GM23248 (cell line): ENCODE data around the gene SAXO2. TPM values are rescaled to one million over a fixed set of nuclear protein-coding genes. Genes with fewer than 3 reads are reported as not detected.
"Not testable (repeated sequence)": the region's sequence is repeated elsewhere in the genome, so short reads cannot be mapped to it uniquely, and the experiment has no call there.

Experiments
- DNase-seq: peaks from one replicate; pipeline ENCODE4 v3.0.0-alpha.2; 2015
- H2AFZ ChIP-seq: fragments of 200-600 bp; sonication (generic); 2 replicates; pipeline ENCODE4 v1.6.1; 2016; ENCODE audit warnings: antibody characterized with exemption
- H3F3A ChIP-seq: fragments of 200-600 bp; sonication (generic); 2 replicates; pipeline ENCODE4 v1.6.1; 2016; ENCODE audit warnings: mild to moderate bottlenecking, antibody characterized with exemption, mixed run types; ENCODE audit not compliant: insufficient read depth
- H3K27ac ChIP-seq: fragments of 200-600 bp; sonication (generic); 2 replicates; pipeline ENCODE4 v1.5.1; 2016; ENCODE audit warnings: mild to moderate bottlenecking
- H3K27me3 ChIP-seq: fragments of 200-600 bp; sonication (generic); replicated peaks from 2 replicates; pipeline ENCODE4 v1.6.1; 2016; ENCODE audit warnings: mild to moderate bottlenecking; ENCODE audit not compliant: insufficient read depth
- H3K36me3 ChIP-seq: fragments of 200-600 bp; sonication (generic); 2 replicates; pipeline ENCODE4 v1.6.1; 2016; ENCODE audit warnings: low read depth, mild to moderate bottlenecking
- H3K4me1 ChIP-seq: fragments of 200-600 bp; sonication (generic); 2 replicates; pipeline ENCODE4 v1.6.1; 2016; ENCODE audit warnings: mild to moderate bottlenecking; ENCODE audit not compliant: insufficient read depth
- H3K4me2 ChIP-seq: fragments of 200-600 bp; sonication (generic); one replicate; pipeline ENCODE4 v1.6.1; 2016; ENCODE audit warnings: mild to moderate bottlenecking; ENCODE audit not compliant: unreplicated experiment
- H3K4me3 ChIP-seq: fragments of 200-600 bp; sonication (generic); 2 replicates; pipeline ENCODE4 v1.5.1; 2016; ENCODE audit warnings: mild to moderate bottlenecking
- H3K79me2 ChIP-seq: fragments of 200-600 bp; sonication (generic); 2 replicates; pipeline ENCODE4 v1.6.1; 2016; ENCODE audit warnings: mild to moderate bottlenecking; ENCODE audit not compliant: insufficient read depth
- H3K9ac ChIP-seq: fragments of 200-600 bp; sonication (generic); 2 replicates; pipeline ENCODE4 v1.6.1; 2016; ENCODE audit warnings: mild to moderate bottlenecking
- H3K9me2 ChIP-seq: fragments of 200-600 bp; sonication (generic); 2 replicates; pipeline ENCODE4 v1.6.1; 2016; ENCODE audit warnings: mixed run types, mild to moderate bottlenecking, moderate library complexity; ENCODE audit not compliant: insufficient read depth
- H3K9me3 ChIP-seq: fragments of 200-600 bp; sonication (generic); one replicate; pipeline ENCODE4 v1.6.1; 2017; ENCODE audit warnings: low read depth
- H4K20me1 ChIP-seq: fragments of 200-600 bp; sonication (generic); 2 replicates; pipeline ENCODE4 v1.6.0; 2016; ENCODE audit not compliant: insufficient read depth
- EZH2 ChIP-seq: fragments of 200-600 bp; sonication (generic); IDR thresholded peaks from 2 replicates; pipeline ENCODE4 v1.6.1; 2018; ENCODE audit warnings: antibody characterized with exemption, mild to moderate bottlenecking; ENCODE audit not compliant: insufficient read depth, poor library complexity, severe bottlenecking
- EZH2phosphoT487 ChIP-seq: fragments of 200-600 bp; sonication (generic); IDR thresholded peaks from 2 replicates; pipeline ENCODE4 v1.6.1; 2018; ENCODE audit warnings: antibody characterized with exemption, moderate library complexity, mild to moderate bottlenecking, low read depth; ENCODE audit not compliant: insufficient read depth
- WGBS, 2 experiments: methylation state at CpG; one replicate each; pipeline ENCODE4 v1.1.6; 2015 to 2017; ENCODE audit warnings: low lambda C conversion rate in 2 of 2, low coverage in 1 of 2; ENCODE audit errors: missing lambda C conversion rate in 2 of 2; 5-methylcytosine and 5-hydroxymethylcytosine counted together
- in situ Hi-C: fragments of 300-500 bp; cut with MboI; formaldehyde crosslinking; loops from 2 replicates; pipeline ENCODE4 v1.15.0; 2020
- polyA plus RNA-seq: library from polyadenylated mRNA; unstranded; fragments of >200 nt; fragmentation: Nextera tagmentation; extraction: Ambion mirVana; gene quantifications from 2 replicates; pipeline ENCODE4 v1.2.1, GENCODE V29; 2016
- total RNA-seq: library from RNA; depleted of rRNA; stranded (reverse); fragments of >200 nt; shearing (Covaris generic); gene quantifications from 2 replicates; pipeline ENCODE4 v1.2.3, GENCODE V29; 2014

SAXO2 gene
- total and polyA plus RNA-seq, 2 experiments from 2014 or later: 0.51 TPM; not detected in 1

DNA sequence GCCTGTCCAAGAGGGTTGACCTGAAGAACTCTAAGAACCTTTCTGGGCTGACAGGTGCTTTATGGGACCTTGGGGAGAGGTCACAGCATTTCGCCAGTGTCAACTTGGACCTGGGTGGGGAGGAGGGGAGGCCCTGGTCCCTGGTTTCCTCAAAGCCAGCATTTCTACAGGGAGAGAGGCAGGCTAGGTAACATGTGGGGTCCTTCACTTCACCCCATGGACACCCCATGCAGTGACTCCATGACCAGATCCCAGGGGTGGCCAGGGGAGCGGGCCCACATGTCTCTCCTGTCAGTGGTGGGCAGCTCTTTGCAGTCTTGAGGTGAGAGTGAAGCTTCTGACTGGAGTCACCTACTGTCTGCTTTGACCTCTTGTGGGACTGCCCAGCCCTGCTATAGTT lies 50.8 kb downstream of the SAXO2 start:
- no peak overlapping the region for H3K27ac ChIP-seq
- in situ Hi-C loops: no loop called here
- no peak for TF ChIP-seq EZH2
- no peak for TF ChIP-seq EZH2phosphoT487
- H3K79me2 ChIP-seq: no peaks in the 10 kb centered on the region
- H3K9ac ChIP-seq: no peak overlapping the region
- H3K4me3 ChIP-seq: no peak overlapping the region
- 0 out of 2 replicates have a peak, but pooled peaks cover 8% of the 10 kb centered on the region for H3K4me1 ChIP-seq
- H3K27me3 ChIP-seq: peaks cover 26% of the 10 kb centered on the region
- no peaks in the 10 kb centered on the region for H3K9me3 ChIP-seq
- H3F3A ChIP-seq: 0 out of 2 replicates have a peak, but pooled peaks cover 5% of the 10 kb centered on the region
- H3K4me2 ChIP-seq: no peak overlapping the region
- H3K9me2 ChIP-seq: no peaks in the 10 kb centered on the region
- no peaks in the 10 kb centered on the region for H3K36me3 ChIP-seq
- WGBS, 2 experiments: 91 to 96% methylated on average over 2 of the region's 2 CpGs
- no peaks in the 10 kb centered on the region for H4K20me1 ChIP-seq
- H2AFZ ChIP-seq: no peak overlapping the region
- no peak for DNase-seq

DNA sequence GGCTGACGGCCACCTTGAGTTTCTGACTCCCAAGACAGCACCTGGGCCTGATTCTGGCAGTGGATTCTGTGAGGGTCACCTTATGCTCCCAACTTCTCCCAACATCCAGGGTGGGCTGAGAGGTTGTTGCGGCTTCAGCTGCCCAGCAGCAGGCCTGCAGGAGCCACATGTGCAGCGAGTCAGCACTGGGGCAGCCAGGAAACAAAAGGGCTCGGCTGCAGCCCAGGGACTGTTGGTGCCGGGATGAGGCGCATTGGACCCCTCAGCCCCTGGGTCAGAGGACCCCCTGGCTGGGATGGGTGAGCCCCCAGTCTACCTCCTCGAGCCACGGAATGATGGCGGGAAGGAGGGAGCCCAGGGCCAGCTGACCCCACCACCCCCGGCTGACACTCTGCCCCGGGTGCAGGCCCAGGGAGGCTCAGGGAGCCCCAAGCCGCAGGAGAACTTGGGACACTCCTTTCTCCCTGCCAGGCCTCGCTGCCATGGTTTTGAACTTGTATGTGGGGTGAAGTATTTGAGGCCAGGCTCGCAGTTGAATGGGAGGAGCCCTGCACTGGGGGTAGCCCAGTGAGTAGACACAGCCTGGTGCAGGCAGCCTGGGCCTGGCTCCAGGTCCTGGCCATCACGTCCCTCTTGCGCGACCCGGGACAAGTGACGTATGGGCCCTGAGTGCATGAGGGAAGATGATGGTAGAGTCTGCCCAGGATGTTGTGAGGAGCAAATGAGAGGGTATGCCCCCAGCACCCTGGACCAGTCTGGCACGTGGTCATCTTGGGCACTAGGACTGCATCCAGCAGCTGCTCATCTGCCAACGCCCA lies 51.5 kb downstream of the SAXO2 start:
- H3K4me3 ChIP-seq, H3K36me3 ChIP-seq, H2AFZ ChIP-seq, H3K9me2 ChIP-seq, H3F3A ChIP-seq, in situ Hi-C loops, DNase-seq, H3K4me2 ChIP-seq, H3K4me1 ChIP-seq, H3K9ac ChIP-seq, H4K20me1 ChIP-seq, H3K9me3 ChIP-seq, H3K27ac ChIP-seq, H3K79me2 ChIP-seq: not testable (repeated sequence)
- 71 to 77% methylated on average over 21 of the region's 21 CpGs for WGBS, 2 experiments
- peaks cover 25% of the 10 kb centered on the region for H3K27me3 ChIP-seq

DNA sequence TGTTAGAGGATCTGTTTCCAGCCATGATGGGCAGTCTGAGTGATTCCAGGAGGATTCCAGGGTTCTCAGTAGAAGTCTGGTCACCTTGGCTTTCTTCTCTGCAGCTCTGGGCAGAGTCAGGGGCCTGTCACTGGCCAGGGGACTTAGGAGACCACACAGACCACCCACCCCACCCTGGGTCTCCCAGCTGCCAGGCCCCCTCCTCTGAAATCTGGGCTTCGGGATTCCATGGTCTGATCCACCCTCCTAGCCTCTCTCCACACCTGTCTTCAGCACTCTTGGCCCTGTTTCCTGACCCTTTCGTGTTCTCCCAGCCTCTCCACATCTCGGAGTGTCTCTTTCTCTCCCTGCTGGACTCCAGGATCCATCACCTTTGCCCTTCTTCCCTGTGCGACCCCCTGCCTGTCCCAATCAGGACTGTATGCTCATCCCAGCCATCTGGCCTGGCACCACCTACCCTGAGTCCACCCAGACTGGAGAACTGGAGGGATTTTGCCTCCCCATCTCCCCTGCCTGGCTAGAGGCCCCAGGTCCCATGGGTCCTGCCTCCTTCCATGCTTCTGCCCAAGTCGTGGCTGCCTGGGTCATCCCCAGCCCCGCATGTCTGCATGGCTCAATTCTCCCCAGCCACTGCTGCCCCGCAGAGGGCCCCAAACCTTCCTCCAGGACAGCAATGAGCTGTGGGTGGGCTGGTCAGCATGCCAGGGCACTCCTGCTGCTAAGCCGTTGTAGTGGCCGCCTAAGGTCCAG lies 52.3 kb downstream of the SAXO2 start:
- H2AFZ ChIP-seq: no peak overlapping the region
- 0 out of 2 replicates have a peak, but pooled peaks cover 8% of the 10 kb centered on the region for H3K4me1 ChIP-seq
- H3K4me3 ChIP-seq: no peak overlapping the region
- no peaks in the 10 kb centered on the region for H3K9me3 ChIP-seq
- H3F3A ChIP-seq: 0 out of 2 replicates have a peak, but pooled peaks cover 5% of the 10 kb centered on the region
- no peaks in the 10 kb centered on the region for H3K36me3 ChIP-seq
- TF ChIP-seq EZH2phosphoT487 (no peak), EZH2 (no peak)
- no peaks in the 10 kb centered on the region for H3K79me2 ChIP-seq
- no peak overlapping the region for H3K27ac ChIP-seq
- in situ Hi-C loops: no loop called here
- no peaks in the 10 kb centered on the region for H4K20me1 ChIP-seq
- H3K4me2 ChIP-seq: no peak overlapping the region
- no peaks in the 10 kb centered on the region for H3K9me2 ChIP-seq
- no peak overlapping the region for H3K9ac ChIP-seq
- peaks cover 18% of the 10 kb centered on the region for H3K27me3 ChIP-seq
- 75 to 80% methylated on average over 9 of the region's 9 CpGs for WGBS, 2 experiments
- DNase-seq: no peak

DNA sequence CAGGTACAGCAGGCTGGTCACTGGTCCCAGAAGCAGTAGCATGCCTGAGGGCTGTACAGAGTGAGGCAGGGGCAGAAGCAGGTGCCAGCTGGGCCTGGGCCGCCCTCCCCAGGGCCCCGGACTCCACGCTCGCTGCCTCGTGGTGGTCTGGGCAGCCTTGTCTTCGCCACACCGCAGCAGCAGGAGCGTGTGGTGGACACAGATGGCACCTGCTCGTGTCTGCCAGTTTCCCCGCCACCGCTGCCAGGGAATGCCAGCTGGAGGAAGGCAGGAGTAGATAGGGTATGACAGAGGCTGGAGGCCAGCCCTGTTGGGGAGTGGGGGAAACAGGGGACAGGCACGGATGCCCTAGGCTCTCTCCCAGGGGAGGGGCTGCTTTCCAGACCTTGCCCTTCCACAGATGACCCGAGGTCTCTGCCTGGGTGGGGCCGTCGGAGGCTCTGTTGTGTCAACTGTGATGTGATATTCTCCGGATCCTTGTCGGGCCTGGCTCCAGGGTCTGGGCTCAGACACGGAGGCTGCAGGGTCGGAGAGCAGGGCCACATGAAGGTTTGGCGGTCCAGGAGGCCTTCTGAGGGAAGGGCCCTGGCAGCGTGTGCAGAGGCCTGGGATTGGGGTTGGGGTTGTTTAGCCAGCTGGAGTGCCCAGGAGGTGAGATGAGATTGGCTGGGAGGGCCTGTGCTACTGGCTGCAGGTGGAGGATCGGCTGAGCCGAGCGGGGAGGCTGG lies 53.1 kb downstream of the SAXO2 start:
- peaks cover 12% of the 10 kb centered on the region for H3K27me3 ChIP-seq
- H2AFZ ChIP-seq: no peak overlapping the region
- DNase-seq: no peak
- no peaks in the 10 kb centered on the region for H3K9me3 ChIP-seq
- no peak overlapping the region for H3K27ac ChIP-seq
- TF ChIP-seq EZH2 (no peak), EZH2phosphoT487 (no peak)
- in situ Hi-C loops: no loop called here
- no peaks in the 10 kb centered on the region for H3K36me3 ChIP-seq
- WGBS, 2 experiments: 66 to 70% methylated on average over 24 of the region's 24 CpGs
- H3K4me2 ChIP-seq: no peak overlapping the region
- no peak overlapping the region for H3K9ac ChIP-seq
- H3K79me2 ChIP-seq: no peaks in the 10 kb centered on the region
- no peak overlapping the region for H3K4me3 ChIP-seq
- no peaks in the 10 kb centered on the region for H4K20me1 ChIP-seq
- 0 out of 2 replicates have a peak, but pooled peaks cover 8% of the 10 kb centered on the region for H3K4me1 ChIP-seq
- no peaks in the 10 kb centered on the region for H3K9me2 ChIP-seq
- 0 out of 2 replicates have a peak, but pooled peaks cover 5% of the 10 kb centered on the region for H3F3A ChIP-seq

DNA sequence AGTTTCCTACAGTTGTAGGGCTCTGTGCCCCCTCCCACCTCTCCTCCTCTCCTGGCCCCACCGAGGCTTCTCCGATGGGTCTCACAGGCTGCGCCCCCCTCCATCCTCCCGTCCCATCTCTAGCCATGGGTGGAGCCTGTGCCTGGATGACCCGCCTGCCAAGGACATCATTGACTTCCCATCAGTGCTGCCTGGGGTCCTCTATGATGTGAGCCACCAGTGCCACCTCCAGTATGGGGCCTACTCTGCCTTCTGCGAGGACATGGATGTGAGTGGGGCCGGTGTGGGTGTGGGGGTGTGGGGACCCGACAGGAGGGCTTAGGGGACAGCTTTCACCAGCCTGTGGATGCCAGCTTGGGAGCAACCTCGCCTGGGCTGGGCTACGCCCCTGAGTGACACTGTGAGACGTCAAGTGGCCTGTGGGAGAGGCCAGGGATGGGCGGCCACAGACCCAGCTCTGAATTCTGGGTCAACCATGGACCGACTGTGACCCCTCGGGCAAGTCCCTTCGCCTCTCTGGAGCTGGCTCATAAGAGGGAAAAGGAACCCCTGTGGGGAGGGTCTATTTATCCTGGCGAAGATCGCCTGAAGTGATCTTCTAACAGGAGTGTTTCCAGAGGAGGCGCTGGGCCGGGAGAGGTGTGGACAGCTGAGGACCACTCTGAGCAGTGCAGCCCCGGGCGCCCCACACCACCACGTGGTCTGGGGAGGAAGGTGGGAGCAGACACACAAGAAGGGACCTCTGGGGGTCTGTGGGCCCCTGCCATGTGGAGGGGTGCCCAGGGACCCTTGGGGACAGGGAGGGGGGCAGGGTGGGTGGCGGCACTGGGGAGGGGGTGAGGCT lies 53.9 kb downstream of the SAXO2 start:
- H3K9ac ChIP-seq, H3K36me3 ChIP-seq, H2AFZ ChIP-seq, H3K9me2 ChIP-seq, H3K4me1 ChIP-seq, H3K4me3 ChIP-seq, H4K20me1 ChIP-seq, H3F3A ChIP-seq, DNase-seq, in situ Hi-C loops, H3K4me2 ChIP-seq, H3K9me3 ChIP-seq, H3K79me2 ChIP-seq, H3K27ac ChIP-seq, H3K27me3 ChIP-seq: not testable (repeated sequence)
- WGBS, 2 experiments: 79 to 80% methylated on average over 20 to 22 of the region's 23 CpGs
